Liver (tissue), 2 donors: Measurements from ENCODE around the gene EFHD1.

Source experiments
- REST ChIP-seq: IDR thresholded peaks from 2 replicates; pipeline ENCODE4 v1.6.1; 2016; ENCODE audit warnings: antibody characterized with exemption, mild to moderate bottlenecking
- YY1 ChIP-seq: IDR thresholded peaks from 2 replicates; pipeline ENCODE4 v1.6.1; 2016; ENCODE audit warnings: antibody characterized with exemption, mild to moderate bottlenecking
- ZBTB33 ChIP-seq: IDR thresholded peaks from 2 replicates; pipeline ENCODE4 v1.6.1; 2016; ENCODE audit warnings: antibody characterized with exemption
- TF ChIP-seq, protein P1 (sequence below): fragments of 150-350 bp; IDR thresholded peaks from 2 replicates; pipeline ENCODE4 v1.5.1; 2017; ENCODE audit warnings: improper control_type of control experiment, low read depth, low read length; ENCODE audit not compliant: missing input control
- TF ChIP-seq, protein P2 (sequence below): IDR thresholded peaks from 2 replicates; pipeline ENCODE4 v1.6.1; 2016; ENCODE audit warnings: antibody characterized with exemption
- donor health status: healthy.

DNA sequence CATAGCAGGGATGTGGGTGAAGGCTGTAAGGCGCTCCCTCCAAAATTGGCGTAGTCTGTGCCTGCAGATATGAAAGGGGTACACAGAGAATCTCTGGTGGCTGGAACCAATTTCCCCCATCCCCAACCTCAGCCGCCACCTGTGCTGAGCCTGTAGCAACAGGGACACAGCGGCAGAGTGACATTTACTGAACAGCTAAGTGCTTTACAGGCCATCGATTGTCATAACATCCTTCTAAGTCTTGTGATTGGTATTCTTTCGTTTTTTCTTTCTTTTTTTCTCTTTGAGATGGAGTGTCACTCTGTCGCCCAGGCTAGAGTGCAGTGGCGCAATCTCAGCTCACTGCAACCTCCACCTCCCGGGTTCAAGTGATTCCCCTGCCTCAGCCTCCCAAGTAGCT, 12.2 kb upstream of the EFHD1 start:
- TF ChIP-seq, protein P1, sequence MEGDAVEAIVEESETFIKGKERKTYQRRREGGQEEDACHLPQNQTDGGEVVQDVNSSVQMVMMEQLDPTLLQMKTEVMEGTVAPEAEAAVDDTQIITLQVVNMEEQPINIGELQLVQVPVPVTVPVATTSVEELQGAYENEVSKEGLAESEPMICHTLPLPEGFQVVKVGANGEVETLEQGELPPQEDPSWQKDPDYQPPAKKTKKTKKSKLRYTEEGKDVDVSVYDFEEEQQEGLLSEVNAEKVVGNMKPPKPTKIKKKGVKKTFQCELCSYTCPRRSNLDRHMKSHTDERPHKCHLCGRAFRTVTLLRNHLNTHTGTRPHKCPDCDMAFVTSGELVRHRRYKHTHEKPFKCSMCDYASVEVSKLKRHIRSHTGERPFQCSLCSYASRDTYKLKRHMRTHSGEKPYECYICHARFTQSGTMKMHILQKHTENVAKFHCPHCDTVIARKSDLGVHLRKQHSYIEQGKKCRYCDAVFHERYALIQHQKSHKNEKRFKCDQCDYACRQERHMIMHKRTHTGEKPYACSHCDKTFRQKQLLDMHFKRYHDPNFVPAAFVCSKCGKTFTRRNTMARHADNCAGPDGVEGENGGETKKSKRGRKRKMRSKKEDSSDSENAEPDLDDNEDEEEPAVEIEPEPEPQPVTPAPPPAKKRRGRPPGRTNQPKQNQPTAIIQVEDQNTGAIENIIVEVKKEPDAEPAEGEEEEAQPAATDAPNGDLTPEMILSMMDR = no peak
- TF ChIP-seq REST (no peak), YY1 (no peak), ZBTB33 (no peak)
- TF ChIP-seq, protein P2, sequence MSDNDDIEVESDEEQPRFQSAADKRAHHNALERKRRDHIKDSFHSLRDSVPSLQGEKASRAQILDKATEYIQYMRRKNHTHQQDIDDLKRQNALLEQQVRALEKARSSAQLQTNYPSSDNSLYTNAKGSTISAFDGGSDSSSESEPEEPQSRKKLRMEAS = no peak
